Smooth muscle cell of the brain vasculature (primary cell): ENCODE results near the gene PRDM5.

Source experiments
- DNase-seq: peaks from one replicate; pipeline ENCODE4 v3.0.0-alpha.2; 2012; ENCODE audit warnings: low read depth, low spot score

The PRDM5 gene

DNA sequence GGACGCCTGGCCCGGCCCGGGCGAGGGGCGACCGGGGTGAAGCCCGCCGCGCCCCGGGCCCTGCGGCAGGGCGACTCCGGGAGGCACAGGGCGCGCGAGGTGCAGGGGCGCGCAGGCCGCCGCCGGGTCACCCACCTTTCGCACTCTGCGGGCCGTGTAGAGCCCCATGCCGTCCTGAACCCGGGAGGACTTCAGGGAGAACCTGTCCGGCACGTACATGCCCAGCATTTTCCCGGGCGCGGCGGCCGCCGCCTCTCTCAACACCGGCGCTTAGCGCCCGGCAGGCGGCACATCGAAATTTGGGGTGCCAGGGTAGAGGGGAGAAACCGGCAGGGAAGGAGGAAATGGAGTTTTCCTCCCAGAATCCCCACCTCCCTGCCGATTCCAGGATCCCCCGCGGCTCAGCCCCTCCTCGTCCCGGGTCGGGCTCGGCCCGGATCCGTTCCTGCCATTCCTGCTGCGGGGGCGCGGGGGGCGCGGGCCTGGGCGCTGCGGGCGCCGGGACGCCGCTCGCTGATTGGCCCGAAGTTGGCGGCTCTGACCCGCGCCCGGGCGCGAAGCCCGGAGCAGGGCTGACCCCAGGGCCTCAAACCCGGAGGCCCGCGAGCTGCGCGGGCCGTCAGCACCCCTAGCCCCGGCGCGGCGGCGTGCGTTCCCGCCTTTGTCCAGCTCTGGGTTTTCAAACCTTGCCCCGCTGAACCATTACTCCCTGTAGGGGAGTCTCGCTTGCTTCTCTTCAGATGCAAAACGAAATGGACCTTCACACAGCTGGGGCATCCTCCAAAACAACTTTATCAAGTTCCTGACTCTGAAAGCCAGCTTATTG is at the start of gene PRDM5:
Gene PRDM5, minus strand, starts transcription at position 346 of the 826 bp plus-strand sequence. Its CDS starts 118 bp downstream, at position 228.
- DNase-seq: no peak

DNA sequence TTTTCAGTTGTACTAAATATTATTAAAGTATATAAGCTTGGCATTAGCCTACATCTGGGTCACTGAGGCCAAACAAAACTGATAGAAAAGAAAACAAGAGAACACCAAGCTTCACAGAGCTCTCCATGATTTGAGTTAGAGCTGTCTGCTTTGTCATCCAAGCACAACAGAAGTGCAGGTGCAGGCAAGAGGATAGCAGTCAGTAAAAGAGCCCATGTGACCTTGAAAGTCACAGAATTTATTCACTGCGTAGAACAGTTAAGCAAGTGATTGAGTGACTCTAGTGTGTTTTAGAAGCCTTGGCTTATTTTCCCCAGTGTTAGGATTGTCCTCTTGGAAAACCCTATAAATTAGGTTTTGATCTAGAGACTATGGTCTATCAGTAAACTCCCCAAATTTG is 49.4 kb upstream of the PRDM5 start:
- DNase-seq: no peak

DNA sequence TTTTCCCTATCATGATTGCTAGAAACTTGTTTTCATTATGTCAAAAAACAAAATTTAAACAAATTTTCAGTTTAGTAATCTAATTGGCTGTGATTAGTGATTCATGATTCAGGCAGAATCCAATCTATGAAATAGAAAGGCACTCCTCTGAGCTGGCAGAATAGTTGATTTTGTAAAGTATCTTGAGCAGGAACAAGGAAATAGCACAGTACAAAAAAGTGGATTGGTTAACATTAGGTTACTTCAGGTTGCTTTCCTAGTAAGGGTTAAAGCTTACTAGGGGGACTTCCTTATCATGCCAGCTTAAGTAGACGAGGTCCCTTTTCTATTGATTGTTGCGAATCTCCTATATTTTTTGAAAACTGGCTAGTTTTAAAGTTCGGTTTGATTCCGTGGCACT is 43.4 kb upstream of the PRDM5 start:
- DNase-seq: no peak

DNA sequence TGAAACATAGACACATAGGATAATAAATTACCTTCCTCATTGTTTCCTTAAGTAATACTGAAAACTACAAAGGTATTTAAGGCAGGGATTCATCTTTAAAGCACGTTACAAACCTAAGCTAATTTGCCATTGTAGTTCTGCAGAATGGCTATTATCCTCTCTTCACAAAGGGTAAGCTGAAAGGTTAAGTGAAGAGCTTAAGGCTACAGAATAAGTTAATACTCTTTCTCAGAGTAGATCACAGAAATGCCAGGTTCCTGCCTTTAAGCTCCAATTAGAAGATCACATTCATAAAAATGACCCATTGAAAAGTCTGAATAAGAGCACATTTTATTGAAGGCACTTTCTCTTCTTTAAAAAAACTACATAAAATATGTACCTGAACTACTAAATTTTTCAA is 42.1 kb upstream of the PRDM5 start:
- no peak for DNase-seq

DNA sequence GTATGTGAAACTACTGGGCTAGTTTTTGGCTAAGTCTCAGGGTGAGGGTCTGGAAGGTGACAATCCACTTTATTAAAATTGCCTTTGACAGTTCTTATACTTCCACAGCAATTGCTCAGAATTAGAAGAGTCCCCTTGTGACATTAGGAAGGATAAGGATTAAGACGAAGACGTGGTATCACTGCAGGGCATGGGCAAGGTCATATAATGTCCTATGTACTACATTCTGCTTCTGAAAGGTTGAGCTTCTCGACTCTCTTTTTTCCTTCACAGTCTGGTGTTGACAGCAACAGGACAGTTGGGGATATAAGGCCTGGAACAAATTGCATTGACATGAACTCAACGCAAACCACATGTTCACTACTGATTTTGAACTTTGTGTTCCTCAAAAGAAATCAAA is 40.9 kb upstream of the PRDM5 start:
- DNase-seq: no peak

DNA sequence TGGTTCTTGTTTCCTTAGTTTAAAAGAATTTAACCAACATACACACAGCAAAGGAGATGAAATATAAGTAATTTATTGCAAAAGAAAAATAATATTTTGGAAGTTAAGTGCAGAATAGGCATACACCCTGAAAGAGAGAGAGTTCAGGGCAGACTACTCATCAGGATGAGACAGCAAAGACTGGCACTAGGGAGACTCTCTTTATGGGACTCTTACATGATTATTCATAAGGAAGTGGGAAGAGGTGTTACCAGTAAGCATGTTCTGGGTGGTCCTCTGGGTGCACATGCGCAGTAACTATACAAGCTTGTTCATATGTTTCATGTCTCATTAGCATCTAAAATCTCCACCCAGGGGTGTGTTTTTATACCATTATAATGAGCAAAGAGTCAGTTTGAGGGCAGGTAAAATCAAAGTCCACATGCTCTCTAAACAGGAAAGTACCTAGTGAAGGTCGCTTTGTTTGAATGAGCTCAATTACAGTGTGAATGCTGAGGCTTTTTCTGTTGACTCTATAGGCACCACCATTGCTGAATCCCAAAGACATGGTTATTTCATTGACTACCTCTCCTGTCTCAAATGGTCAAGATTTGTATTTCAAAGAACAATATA is 38.2 kb upstream of the PRDM5 start:
- no peak for DNase-seq

DNA sequence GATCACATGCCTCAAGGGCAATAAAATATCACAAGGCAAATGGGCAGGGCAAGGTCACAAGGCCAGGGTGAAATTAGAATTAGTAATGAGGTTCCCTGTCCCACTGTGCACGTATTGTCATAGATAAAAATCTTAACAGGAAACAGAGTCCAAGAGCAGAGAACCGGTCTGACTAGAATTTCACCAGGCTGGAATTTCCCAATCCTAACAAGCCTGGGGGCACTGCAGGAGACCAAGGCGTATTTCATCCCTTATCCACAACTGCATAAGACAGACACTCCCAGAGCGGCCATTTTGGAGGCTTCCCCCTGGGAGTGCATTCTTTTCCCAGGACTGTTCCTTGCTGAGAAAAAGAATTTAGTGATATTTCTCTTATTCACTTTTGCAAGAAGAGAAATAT is 25.9 kb upstream of the PRDM5 start:
- no peak for DNase-seq

DNA sequence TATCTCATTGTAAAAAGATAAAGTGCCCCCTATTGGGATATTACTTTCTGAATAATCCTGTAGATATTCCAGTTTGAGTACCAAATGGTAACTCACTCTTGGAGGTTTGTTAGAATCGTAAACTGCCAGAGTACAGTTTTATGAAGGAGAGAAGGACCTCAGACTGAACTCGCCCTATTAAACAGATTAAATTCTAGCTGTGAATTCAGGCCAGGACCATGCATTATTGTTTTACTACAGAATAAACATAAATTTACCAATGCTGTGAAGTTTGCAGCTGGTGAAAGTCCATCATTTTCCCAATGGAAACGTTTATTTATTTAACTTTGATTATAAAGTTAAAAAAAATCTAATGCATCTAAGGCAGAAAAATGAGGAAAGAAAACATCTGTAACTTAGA is 20.2 kb upstream of the PRDM5 start:
- DNase-seq: no peak

DNA sequence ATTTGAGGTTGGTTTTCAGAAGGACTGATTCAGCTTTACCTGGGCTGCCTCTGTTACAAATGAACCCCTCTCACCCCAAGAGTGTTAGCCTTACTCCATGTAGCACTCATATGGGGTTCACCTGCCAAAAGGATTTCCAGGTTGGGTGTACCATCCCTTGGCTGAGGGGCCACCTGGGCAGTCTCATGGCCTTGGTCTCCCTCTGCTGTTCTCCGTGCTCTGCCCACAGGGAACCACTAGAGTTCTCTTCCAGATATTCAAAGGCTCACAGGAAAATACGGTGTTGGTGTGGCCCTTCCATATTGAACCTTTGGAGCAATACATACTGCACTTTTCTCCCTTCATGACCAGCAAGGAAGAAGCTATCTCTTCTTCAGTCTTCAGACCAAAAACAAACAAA is 18.0 kb upstream of the PRDM5 start:
- no peak for DNase-seq

DNA sequence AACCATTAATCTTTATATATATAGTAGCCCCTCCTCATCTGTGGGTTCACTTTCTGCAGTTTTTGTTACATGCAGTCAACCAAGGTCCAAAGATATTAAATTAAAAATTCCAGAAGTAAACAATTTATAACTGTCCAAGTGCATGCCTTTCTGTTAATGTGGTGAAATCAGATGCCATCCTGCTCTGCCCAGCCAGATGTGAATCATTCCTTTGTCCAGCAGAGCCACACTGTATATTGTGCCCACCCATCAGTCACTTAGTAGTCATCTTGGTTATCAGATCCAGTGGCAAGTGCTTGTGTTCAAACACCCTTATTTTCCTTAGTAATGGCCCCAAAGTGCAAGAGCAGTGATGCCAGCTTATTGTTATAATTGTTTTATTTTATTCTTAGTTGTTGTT is 17.2 kb upstream of the PRDM5 start:
- DNase-seq: no peak

DNA sequence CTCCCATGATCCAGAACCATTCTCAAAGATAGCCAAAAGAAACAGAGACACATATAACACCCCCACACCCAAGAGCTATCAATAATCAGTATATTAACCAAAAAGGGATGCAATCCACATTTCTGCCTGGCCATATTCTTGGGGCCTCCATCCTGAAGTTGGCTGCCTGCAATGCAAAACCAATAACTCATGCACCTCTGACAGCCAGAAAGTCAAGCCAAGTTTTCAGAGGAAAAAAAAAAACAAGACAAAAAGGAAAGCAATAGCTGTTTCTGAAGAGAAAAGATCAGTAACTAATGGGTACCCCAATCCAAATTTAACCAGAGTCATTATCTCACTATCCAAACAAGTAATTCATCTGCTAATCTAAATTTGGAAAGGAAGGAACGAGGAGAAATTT is 7.3 kb upstream of the PRDM5 start:
- DNase-seq: no peak

DNA sequence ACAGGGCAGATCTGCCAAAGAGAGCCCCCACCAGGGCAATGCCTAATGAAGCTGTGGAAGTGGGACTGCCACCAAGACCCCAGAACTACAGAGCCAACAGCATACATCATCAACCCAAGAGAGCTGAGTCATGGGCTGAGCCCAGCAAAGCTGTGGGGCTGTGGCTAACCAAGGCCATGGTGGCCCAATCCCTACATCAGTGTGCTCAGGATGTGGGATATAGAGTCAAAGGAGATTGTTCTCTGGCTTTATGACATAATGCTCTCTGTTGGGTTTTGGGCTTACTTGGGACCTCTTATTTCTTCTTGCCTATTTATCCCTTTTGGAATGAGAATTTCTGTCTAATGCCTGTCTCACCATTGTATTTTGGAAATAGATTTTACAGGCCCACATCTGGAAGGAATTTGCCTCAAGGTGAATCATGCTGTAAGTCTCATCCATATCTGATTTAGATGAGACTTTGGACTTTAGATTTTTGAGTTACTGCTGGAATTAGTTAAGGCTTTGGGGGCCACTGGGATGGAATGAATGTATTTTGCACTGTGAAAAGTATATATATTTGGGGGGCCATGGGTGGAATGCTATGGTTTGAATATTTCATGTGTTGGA is 5.4 kb upstream of the PRDM5 start:
- no peak for DNase-seq

DNA sequence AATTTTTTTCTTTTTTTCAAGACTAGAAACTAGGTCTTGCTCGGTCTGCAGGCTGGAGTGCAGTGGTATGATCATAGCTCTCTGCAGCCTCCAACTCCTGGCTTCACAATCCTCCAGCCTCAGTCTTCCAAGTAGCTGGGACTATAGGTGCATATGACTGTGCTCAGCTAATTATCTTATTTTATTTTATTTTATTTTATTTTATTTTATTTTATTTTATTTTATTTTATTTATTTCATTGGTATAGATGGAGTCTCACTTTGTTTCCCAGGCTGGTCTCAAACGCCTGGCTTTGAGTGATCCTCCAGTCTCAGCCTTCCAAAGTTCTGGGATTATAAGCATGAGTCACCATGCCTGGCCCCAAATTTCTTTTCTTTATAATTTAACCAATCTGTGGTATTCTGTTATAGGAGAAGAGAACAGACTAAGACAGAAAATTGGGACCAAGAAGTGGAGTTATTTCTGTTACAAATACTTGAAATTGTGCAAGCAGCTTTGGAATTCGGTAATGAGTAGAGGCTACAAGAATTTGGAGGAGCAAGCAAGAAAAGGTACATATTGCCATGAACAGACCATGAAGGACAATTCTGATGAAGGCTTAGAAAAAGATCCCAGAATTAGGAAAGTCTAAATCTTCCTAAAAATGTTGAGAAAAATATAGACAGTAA is 4.0 kb upstream of the PRDM5 start:
- no peak for DNase-seq

DNA sequence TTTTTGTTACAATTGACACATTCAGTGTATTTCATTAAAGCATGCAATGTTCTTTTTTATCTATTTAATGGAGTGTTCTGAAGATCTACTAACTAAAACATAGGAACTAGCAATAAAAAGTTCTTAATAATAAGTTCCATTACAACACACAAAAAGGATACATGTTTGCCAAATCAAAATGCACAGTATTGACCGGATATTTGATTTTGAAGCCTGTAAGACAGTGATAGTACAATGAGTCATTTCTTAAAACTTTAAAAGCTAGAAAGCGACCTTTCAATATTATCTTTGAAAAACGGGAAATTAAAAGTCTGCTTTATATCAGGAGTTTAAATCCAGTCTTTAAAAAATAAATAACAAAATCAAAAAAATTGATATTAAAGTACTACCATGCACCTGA is 2.4 kb upstream of the PRDM5 start:
- no peak for DNase-seq

DNA sequence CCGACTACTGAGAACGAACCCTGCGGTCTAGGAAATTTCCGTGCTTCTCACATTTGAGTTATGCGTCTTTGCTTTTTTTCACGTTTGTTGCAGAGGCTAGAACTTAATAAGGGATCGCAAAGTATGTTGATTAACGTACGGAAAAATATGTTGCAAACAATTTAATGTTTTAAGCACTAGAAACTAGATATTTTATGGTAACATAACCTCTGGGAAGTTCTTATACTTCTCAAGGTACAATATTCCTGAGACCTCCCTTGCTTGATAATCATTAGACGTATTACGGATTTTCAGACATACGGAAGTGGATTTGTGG is 639 bp upstream of the PRDM5 start:
- no peak for DNase-seq

DNA sequence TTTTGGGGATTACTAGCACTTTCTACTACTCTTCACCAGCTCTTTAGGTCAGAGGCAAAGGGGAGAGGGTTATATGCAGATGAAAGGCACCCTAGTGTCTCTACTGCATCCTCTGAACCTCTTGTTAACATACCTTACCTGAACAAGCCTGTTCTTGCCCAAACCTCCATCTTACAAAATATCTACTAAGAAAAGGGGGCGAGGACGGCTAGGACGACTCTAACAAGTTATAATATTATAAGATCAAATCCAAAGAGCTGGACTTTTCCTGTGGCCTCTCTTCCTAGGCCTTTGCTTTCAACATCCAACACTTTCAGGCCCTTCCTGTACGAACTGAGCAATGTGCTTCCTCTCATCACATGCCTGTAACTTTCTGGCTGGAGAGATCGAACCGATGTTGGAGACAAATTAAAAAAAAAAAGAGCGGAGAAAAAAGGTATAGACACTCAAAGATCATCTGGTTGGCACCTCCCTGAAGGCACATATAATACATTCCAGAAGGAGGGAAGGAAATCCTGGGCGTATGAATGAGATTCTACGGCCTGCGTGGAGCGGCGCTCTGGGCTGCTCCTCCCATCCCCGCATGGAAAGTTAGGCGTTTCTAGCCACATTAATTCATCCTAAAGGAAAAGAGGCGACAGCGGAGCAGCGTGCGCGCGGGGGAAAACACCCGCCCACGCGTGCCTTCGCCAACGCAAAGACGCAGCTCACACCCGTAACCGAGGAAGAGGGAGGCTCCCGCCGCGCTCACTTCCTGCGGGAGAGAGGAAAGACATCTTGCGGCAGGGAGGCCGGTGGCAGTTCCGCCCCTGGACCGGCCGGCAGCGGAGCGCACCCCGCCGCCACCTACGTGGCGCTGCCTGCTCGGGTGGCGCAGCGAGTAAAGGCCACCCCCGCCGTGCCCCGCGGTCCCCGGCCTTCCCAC is 808 bp downstream of the PRDM5 start:
- no peak for DNase-seq

DNA sequence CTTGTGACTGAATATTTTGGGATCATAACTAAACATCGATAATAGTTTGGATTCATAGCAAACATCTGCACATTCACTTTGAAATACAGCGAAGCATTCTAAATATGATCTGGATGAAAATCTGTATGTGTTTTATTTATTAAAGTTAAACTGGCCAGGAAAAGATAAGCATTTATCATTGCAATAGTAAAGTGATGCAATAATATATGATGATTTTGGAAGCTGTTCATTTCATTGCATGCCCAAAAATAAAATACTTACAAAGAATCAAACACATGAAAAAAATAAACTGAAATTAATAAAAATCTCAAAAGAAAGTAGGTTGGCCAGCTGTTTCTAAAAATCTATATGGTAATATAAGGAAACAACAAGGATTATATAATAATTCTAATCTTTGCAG is 1.9 kb downstream of the PRDM5 start:
- DNase-seq: no peak

DNA sequence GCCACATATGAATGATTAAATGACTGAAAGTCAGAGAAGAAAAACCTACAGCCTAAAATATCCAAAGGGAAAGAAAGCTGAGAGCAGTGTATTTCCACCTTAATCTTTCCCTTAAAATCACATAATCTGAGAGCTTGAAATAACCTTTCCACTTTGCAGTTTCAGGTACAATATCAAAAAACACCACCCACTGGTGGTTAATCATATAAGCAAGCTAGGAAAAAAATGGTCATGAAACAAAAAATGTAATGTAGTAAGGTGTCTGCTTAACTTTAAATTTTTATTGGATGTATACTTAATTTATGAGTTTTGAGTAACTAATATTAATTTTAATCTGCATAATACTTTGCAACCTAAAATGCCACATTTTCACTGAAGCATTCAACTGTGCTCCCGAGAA is 3.2 kb downstream of the PRDM5 start:
- no peak for DNase-seq

DNA sequence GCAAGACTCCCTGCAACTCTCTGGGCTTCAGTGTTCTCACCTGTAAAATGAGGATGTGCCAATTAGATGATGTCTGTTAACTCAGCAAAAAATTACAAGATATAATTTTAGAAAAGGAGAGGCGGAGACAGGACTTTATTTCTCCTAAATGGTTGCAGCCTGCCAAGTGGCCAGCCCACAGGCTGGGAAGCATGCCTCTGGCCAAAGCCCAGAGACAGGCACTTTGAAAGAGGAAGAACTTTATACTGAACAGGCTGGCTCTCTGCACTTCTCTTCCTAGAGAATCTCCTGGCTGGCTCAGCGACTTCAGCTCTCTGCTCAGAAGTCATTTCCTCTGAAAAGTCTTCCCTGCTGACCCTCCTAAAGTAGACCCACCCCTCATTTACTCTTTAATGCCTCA is 3.7 kb downstream of the PRDM5 start:
- DNase-seq: no peak

DNA sequence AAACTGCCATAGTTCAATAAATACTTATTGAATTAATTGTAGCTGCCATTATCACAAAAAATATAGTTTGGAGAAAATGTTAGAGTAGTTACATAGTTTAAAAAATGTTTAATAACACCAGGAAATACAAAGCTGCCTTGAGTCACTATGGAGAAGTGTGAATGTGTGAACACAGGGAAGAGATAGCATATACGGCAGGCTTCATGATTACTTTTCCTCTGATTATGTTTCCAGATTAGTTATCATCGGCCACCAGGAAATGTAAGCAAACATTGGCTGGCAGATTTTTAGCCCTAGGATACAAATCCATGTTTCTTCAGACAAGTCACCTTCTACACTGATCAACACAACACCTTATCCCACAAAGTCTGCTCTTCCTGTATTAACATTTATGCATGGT is 4.4 kb downstream of the PRDM5 start:
- no peak for DNase-seq

DNA sequence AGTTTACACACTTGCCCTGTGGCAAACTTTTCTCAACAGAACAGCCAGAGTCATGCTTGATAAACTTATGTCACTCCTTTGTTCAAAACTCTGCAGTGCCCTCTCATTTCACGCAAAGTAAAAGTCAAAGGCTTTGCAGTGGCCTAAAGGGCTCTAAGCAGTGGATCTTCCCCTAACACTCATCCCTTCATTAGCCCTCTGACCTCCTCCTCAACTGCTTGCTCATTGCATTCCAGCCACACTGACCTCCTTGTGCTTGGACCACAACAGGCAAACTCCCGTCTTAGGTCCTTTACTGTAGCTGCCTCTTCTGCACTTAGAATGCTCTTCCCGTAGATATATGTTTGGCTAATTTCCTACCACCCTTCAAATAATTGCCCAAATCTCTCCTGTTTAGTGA is 5.6 kb downstream of the PRDM5 start:
- no peak for DNase-seq

DNA sequence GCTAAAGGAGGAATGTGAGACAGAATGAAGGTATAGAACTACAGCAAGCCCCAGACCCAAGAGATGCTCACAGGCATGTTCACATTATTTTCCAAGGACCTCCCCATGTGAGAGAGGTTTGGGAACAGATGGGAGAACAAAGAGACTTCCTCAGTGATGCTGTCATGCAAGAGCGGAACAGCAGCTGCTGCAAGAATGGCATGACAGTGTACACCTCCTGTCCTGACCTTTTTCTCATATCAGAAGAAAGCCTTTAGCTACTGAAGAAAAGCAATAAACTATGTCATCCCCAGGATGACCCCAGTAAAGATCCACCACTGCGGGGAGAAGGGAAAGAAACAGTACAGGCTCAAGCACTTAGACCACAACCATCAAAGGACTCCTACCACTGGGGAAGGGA is 7.2 kb downstream of the PRDM5 start:
- no peak for DNase-seq
